ENCODE measurements around the gene CAMTA1. TPM values are rescaled to one million over a fixed set of nuclear protein-coding genes. Genes with fewer than 3 reads are reported as not detected.

Gene CAMTA1
- total RNA-seq, 1 experiment from 2014 or later = 82.2 TPM

GRCh38 chr1:7174561-7174960 lies 389.3 kb downstream of the CAMTA1 start:
- CTCF ChIA-PET = interaction anchor here (0.6 kb wide), 1 partner anchor 17 kb away, joined by 9 read pairs; no protein-coding TSS in a partner anchor
- POLR2A ChIA-PET = no interaction called here
- TF ChIP-seq CTCF (IDR thresholded peaks at IDR 0.05) (no peak), POLR2AphosphoS5 (IDR thresholded peaks at IDR 0.05; ENCODE audit: low read depth, low read length) (no peak), TCF7L2 (IDR thresholded peaks at IDR 0.05; ENCODE audit: low read depth, low read length) (no peak), REST (IDR thresholded peaks at IDR 0.05; ENCODE audit: insufficient read depth in 1 of 2, low read depth in 2 of 2, low read length in 1 of 2) (no peak), SIN3A (IDR thresholded peaks at IDR 0.05; ENCODE audit: borderline replicate concordance, insufficient read depth, low read depth, low read length) (no peak)
- no peaks in the 10 kb centered on the region for H3K9me3 ChIP-seq (ENCODE audit: control insufficient read depth, insufficient read depth, low read depth, low read length)
- no peaks in the 10 kb centered on the region for H3K4me1 ChIP-seq (ENCODE audit: control insufficient read depth, insufficient read depth, low read length)
- H3K27me3 ChIP-seq (ENCODE audit: control insufficient read depth, insufficient read depth, low read length) = peaks cover 4% of the 10 kb centered on the region; the same call in 1 of the 2 replicates
- in situ Hi-C loops (cut with HindIII; ENCODE audit: low pct_unique_long_range_greater_than_20kb, low sequenced_read_pairs) = no loop called here
- ATAC-seq (no peak), DNase-seq (ENCODE audit: low read depth, low spot score) (no peak)
- intact Hi-C loops (cut with micrococcal nuclease; ENCODE audit: unreplicated experiment) = no loop called here
- no TSS peak for BruUV-seq (replicated peaks)
- no peaks in the 10 kb centered on the region for H3K36me3 ChIP-seq (ENCODE audit: control insufficient read depth, insufficient read depth, low read length)
- H3K27ac ChIP-seq (ENCODE audit: low read length) = no peak overlapping the region
- no peak overlapping the region for H3K4me3 ChIP-seq (ENCODE audit: low read depth in 2 of 2, low read length in 2 of 2)

GRCh38 chr1:7174980-7175906 lies 390.0 kb downstream of the CAMTA1 start:
- Histone ChIP-seq H3K36me3 (ENCODE audit: control insufficient read depth, insufficient read depth, low read length) (no peaks in the 10 kb centered on the region), H3K4me1 (ENCODE audit: control insufficient read depth, insufficient read depth, low read length) (no peaks in the 10 kb centered on the region), H3K27me3 (ENCODE audit: control insufficient read depth, insufficient read depth, low read length) (peaks cover 4% of the 10 kb centered on the region; the same call in 1 of the 2 replicates), H3K27ac (ENCODE audit: low read length) (no peak overlapping the region), H3K9me3 (ENCODE audit: control insufficient read depth, insufficient read depth, low read depth, low read length) (no peaks in the 10 kb centered on the region), H3K4me3 (ENCODE audit: low read depth in 2 of 2, low read length in 2 of 2) (no peak overlapping the region)
- no peak for DNase-seq (ENCODE audit: low read depth, low spot score)
- no peak for ATAC-seq
- no TSS peak for BruUV-seq (replicated peaks)
- intact Hi-C loops (cut with micrococcal nuclease; ENCODE audit: unreplicated experiment) (no loop called here), in situ Hi-C loops (cut with HindIII; ENCODE audit: low pct_unique_long_range_greater_than_20kb, low sequenced_read_pairs) (no loop called here)
- TF ChIP-seq POLR2AphosphoS5 (IDR thresholded peaks at IDR 0.05; ENCODE audit: low read depth, low read length) (no peak), REST (IDR thresholded peaks at IDR 0.05; ENCODE audit: insufficient read depth in 1 of 2, low read depth in 2 of 2, low read length in 1 of 2) (no peak), CTCF (IDR thresholded peaks at IDR 0.05) (no peak), TCF7L2 (IDR thresholded peaks at IDR 0.05; ENCODE audit: low read depth, low read length) (no peak), SIN3A (IDR thresholded peaks at IDR 0.05; ENCODE audit: borderline replicate concordance, insufficient read depth, low read depth, low read length) (no peak)
- POLR2A ChIA-PET = no interaction called here
- CTCF ChIA-PET = no interaction called here
